Activated CD8-positive, alpha-beta T cell treated with anti-CD3 and anti-CD28 coated beads for 36 hours (primary cell): ENCODE results near the gene CACNA1E. TPM values are rescaled to one million over a fixed set of nuclear protein-coding genes. Genes with fewer than 3 reads are reported as not detected.

ENCODE experiments used
- ATAC-seq: fragments of 200-7000 bp; cut with Tn5 transposase; one replicate; pipeline ENCODE4 v1.10.0; 2021; ENCODE audit warnings: mild to moderate bottlenecking, moderate library complexity
- CTCF ChIA-PET: fragments of 350-600 bp; sonication (Branson Sonifier 250); formaldehyde crosslinking; loops from one replicate; lab custom pipeline; 2021; ENCODE audit warnings: antibody characterized with exemption; lab: Charles Lee
- POLR2A ChIA-PET: fragments of 350-600 bp; sonication (Branson Sonifier 250); formaldehyde crosslinking; loops from one replicate; lab custom pipeline; 2021; ENCODE audit warnings: antibody characterized with exemption; lab: Charles Lee
- DNase-seq: peaks from one replicate; pipeline ENCODE4 v3.0.0-alpha.2; 2020
- H3K27ac Mint-ChIP-seq: one replicate; pipeline ENCODE4 v1.8.0; 2021; ENCODE audit warnings: mild to moderate bottlenecking, mixed read lengths
- H3K27me3 Mint-ChIP-seq: one replicate; pipeline ENCODE4 v1.8.0; 2021; ENCODE audit warnings: mixed read lengths
- H3K36me3 Mint-ChIP-seq: one replicate; pipeline ENCODE4 v1.8.0; 2021; ENCODE audit warnings: low read depth, mixed read lengths
- H3K4me1 Mint-ChIP-seq: one replicate; pipeline ENCODE4 v1.8.0; 2021; ENCODE audit warnings: low read depth, mixed read lengths
- H3K4me3 Mint-ChIP-seq: one replicate; pipeline ENCODE4 v1.8.0; 2021; ENCODE audit warnings: mild to moderate bottlenecking, moderate library complexity, mixed read lengths
- H3K9me3 Mint-ChIP-seq: one replicate; pipeline ENCODE4 v1.8.0; 2021; ENCODE audit warnings: mixed read lengths
- intact Hi-C: fragments of 100-400 bp; cut with micrococcal nuclease; formaldehyde crosslinking; loops from one replicate; pipeline ENCODE4 v1.10.0; 2022
- total RNA-seq, 2 experiments: library from RNA; stranded (reverse); gene quantifications; one replicate each; pipeline ENCODE4 v1.2.3, GENCODE V29; 2021
- TF ChIP-seq, protein P1 (sequence below): fragments of 200-600 bp; IDR thresholded peaks from one replicate; pipeline ENCODE4 v1.8.0; 2022; ENCODE audit warnings: antibody characterized with exemption, mild to moderate bottlenecking

Gene CACNA1E
- total RNA-seq, 2 experiments from 2014 or later: not detected

DNA sequence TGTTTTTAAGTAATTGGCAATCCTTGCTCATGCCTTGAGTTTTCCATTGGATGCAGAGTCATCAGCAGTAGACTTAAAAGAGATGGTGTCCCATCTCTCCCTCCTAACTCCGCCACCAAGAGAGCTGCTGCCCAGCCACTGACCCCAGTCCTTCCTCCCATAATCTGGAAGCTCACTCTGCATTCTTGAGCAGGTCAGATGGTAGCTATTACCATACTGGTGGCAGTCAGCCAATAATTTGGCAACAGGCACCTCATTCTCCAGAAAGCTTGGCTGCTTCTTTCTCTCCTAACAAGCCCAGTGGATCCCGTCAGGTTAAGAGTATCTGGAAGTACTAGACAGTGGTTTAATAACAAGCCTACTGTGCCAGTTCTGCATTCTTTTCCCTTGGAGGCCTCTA, 306.1 kb downstream of the CACNA1E start:
- Mint-ChIP-seq H3K36me3 (no peaks in the 10 kb centered on the region), H3K27me3 (peaks cover 7% of the 10 kb centered on the region), H3K4me1 (no peaks in the 10 kb centered on the region), H3K4me3 (no peak overlapping the region), H3K9me3 (no peaks in the 10 kb centered on the region), H3K27ac (no peak overlapping the region)
- ATAC-seq: no peak
- DNase-seq: no peak
- TF ChIP-seq, protein P1, sequence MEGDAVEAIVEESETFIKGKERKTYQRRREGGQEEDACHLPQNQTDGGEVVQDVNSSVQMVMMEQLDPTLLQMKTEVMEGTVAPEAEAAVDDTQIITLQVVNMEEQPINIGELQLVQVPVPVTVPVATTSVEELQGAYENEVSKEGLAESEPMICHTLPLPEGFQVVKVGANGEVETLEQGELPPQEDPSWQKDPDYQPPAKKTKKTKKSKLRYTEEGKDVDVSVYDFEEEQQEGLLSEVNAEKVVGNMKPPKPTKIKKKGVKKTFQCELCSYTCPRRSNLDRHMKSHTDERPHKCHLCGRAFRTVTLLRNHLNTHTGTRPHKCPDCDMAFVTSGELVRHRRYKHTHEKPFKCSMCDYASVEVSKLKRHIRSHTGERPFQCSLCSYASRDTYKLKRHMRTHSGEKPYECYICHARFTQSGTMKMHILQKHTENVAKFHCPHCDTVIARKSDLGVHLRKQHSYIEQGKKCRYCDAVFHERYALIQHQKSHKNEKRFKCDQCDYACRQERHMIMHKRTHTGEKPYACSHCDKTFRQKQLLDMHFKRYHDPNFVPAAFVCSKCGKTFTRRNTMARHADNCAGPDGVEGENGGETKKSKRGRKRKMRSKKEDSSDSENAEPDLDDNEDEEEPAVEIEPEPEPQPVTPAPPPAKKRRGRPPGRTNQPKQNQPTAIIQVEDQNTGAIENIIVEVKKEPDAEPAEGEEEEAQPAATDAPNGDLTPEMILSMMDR: no peak
- ChIA-PET CTCF (no interaction called here), POLR2A (no interaction called here)
- intact Hi-C loops: no loop called here

DNA sequence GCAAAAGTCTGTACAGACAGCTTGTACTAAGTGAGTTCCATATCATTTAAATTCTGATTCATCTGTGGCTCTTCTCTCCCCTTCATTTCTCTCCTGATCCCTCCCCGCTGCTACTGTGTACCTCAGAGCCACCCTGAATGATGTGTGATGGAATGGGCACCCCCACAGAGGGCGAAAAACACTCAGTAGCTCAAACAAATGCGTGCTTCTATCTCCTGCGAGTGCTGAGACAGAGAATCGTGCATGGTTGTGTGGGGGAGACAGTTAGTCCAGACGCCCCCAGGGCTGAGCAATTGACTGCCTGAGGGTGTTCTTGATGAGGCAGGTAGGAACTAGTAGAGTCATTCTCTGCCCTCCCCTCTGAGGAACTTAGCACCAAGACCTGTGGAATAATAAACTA, 308.4 kb downstream of the CACNA1E start:
- TF ChIP-seq, protein P1: no peak
- H3K4me3 Mint-ChIP-seq: no peak overlapping the region
- no peaks in the 10 kb centered on the region for H3K36me3 Mint-ChIP-seq
- POLR2A ChIA-PET: no interaction called here
- H3K9me3 Mint-ChIP-seq: no peaks in the 10 kb centered on the region
- ATAC-seq: no peak
- no peak overlapping the region for H3K27ac Mint-ChIP-seq
- CTCF ChIA-PET: interaction anchor here (1.3 kb wide), 1 partner anchor 13 kb away, joined by 3 read pairs; no protein-coding TSS in a partner anchor
- no peak for DNase-seq
- peaks cover 7% of the 10 kb centered on the region for H3K27me3 Mint-ChIP-seq
- no peaks in the 10 kb centered on the region for H3K4me1 Mint-ChIP-seq
- intact Hi-C loops: no loop called here

DNA sequence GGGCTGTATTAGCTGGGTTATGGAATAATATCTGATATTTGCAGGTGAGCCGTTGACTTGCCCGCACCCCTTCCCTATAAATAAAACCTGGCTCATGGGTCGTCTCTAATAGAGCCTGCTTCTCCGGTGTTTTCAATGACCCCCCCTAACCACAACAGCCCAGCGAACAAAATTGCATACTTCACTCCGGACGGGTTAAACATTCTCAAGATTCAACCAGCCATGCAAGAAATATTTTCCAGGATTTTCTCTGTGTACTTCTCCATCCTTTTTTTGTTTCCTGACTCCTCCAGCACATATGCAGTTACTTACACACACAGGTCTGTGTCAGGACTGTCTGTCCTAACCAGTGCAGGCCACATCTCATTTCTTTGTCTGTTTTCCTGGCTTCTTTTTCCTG, 310.5 kb downstream of the CACNA1E start:
- CTCF ChIA-PET: interaction anchor here (0.9 kb wide), 1 partner anchor 143 kb away, joined by 3 read pairs; no protein-coding TSS in a partner anchor

DNA sequence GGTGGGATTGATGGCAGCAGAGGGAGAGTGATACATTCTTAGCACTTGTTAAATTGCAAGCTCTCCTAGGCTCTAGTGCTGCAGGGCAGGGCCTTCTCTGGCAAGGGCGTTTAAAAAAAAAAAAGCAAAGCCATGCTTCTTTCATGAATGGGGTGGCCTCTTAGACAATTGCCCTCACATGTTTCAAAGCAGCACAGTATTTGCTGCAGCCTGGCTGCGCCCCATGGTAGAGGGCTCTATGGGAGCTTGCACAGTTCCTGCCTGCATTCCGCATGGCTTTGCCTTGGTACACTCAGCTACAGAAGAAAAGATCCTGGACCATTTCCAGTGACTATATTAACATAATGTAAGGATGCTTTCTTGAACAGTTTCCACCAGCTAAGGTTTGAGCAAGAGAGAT, 311.0 kb downstream of the CACNA1E start:
- H3K4me3 Mint-ChIP-seq: no peak overlapping the region
- CTCF ChIA-PET: interaction anchor here (0.9 kb wide), 1 partner anchor 143 kb away, joined by 3 read pairs; no protein-coding TSS in a partner anchor
- POLR2A ChIA-PET: no interaction called here
- H3K9me3 Mint-ChIP-seq: no peaks in the 10 kb centered on the region
- no peak for ATAC-seq
- H3K36me3 Mint-ChIP-seq: no peaks in the 10 kb centered on the region
- DNase-seq: no peak
- TF ChIP-seq, protein P1: no peak
- peaks cover 7% of the 10 kb centered on the region for H3K27me3 Mint-ChIP-seq
- no peak overlapping the region for H3K27ac Mint-ChIP-seq
- intact Hi-C loops: no loop called here
- no peaks in the 10 kb centered on the region for H3K4me1 Mint-ChIP-seq

More for the DNA sequence above, 310.5 kb downstream of the CACNA1E start:
- Mint-ChIP-seq H3K36me3 (no peaks in the 10 kb centered on the region), H3K4me1 (no peaks in the 10 kb centered on the region), H3K9me3 (no peaks in the 10 kb centered on the region), H3K27ac (no peak overlapping the region), H3K4me3 (no peak overlapping the region), H3K27me3 (peaks cover 7% of the 10 kb centered on the region)
- POLR2A ChIA-PET: no interaction called here
- intact Hi-C loops: no loop called here
- no peak for ATAC-seq
- TF ChIP-seq, protein P1: no peak
- DNase-seq: no peak

DNA sequence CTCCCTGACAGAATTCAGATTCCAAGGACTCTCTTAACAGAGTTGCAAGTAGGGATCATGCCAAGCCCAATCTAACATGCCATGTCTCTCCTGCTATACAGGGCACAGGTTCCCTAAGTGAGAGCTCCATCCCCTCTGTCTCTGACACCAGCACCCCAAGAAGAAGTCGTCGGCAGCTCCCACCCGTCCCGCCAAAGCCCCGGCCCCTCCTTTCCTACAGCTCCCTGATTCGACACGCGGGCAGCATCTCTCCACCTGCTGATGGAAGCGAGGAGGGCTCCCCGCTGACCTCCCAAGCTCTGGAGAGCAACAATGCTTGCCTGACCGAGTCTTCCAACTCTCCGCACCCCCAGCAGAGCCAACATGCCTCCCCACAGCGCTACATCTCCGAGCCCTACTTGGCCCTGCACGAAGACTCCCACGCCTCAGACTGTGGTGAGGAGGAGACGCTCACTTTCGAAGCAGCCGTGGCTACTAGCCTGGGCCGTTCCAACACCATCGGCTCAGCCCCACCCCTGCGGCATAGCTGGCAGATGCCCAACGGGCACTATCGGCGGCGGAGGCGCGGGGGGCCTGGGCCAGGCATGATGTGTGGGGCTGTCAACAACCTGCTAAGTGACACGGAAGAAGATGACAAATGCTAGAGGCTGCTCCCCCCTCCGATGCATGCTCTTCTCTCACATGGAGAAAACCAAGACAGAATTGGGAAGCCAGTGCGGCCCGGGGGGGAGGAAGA, 315.0 kb downstream of the CACNA1E start:
- H3K36me3 Mint-ChIP-seq: no peaks in the 10 kb centered on the region
- ATAC-seq (no peak), DNase-seq (no peak)
- POLR2A ChIA-PET: interaction anchor here (0.7 kb wide), 1 partner anchor 1525 kb away, joined by 3 read pairs; no protein-coding TSS in a partner anchor
- no peak overlapping the region for H3K4me3 Mint-ChIP-seq
- intact Hi-C loops: no loop called here
- H3K27me3 Mint-ChIP-seq: no peaks in the 10 kb centered on the region
- TF ChIP-seq, protein P1: no peak
- H3K9me3 Mint-ChIP-seq: no peaks in the 10 kb centered on the region
- H3K27ac Mint-ChIP-seq: no peak overlapping the region
- CTCF ChIA-PET: no interaction called here
- no peaks in the 10 kb centered on the region for H3K4me1 Mint-ChIP-seq
